HG02798 (cell line): ENCODE results near the gene IGF2BP1.
"Not testable (repeated sequence)": the region's sequence is repeated elsewhere in the genome, so short reads cannot be mapped to it uniquely, and the experiment has no call there.

Experiments used
- ATAC-seq: cut with Tn5 transposase; IDR thresholded peaks from one replicate; pipeline ENCODE4 v1.9.1; 2021; ENCODE audit warnings: mild to moderate bottlenecking; ENCODE audit not compliant: unreplicated experiment, poor library complexity

IGF2BP1 gene

GRCh38 chr17:49016775-49017463 is 19.7 kb downstream of the IGF2BP1 start:
- no peak for ATAC-seq

DNA sequence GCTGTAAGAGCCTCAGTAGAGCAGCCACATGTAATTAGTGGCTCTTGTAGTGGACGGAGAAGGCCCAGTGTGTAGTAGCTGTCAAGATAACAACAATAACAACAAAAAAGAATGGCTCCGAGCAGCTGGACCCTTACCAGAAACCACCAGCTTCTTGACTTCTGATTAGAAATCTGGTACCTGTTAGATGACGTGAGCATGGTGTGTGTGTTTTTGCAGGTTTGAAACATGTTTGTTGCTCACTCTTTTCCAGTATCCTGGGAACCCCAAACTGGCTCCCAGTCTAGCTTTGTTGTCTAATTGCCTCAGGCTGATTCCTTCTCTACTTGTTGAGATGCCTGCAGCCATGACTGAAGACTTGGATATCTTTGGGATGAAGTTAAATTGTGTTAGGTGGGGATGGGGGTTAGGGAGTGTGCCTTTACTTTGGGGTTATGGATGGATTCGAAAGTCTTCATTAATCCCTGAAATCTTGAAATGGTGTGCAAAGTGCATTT is 21.0 kb downstream of the IGF2BP1 start:
- no peak for ATAC-seq

- ATAC-seq: no peak
Observed at GRCh38 chr17:49018748-49019147, 21.6 kb downstream of the IGF2BP1 start.

- ATAC-seq: no peak
Observed at GRCh38 chr17:49020609-49021008, 23.4 kb downstream of the IGF2BP1 start.

DNA sequence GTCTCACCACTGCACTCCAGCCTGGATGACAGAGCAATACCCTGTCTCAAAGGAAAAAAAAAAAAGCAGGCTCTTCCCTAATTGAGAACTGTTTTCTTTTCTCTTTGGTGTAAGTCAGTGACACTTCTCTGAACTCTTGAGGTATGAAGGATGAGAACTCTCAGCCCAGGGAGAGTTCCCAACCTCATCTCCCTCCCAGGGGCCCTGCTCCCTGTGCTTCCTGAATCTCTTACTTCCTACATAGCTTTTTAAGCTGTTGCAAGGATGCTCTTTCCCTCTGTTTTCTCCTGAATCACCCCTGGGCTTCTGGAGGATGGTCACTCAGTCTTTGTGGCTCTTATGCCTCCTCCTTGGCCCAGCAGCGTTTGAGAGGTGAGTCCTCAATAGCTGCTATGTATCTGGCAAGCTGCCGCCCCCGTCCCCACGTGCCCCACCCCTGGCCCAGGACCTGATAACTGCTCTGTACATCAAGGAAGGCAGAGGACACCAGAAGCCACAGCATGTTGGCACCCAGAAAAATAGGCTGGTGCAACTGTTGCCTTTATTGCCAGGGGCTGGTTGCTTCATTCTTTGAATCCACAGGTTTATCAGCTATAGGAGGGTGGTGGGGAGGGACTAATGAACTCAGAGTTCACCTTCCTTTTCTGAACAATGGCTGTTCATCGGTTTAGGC is 24.0 kb downstream of the IGF2BP1 start:
- no peak for ATAC-seq

DNA sequence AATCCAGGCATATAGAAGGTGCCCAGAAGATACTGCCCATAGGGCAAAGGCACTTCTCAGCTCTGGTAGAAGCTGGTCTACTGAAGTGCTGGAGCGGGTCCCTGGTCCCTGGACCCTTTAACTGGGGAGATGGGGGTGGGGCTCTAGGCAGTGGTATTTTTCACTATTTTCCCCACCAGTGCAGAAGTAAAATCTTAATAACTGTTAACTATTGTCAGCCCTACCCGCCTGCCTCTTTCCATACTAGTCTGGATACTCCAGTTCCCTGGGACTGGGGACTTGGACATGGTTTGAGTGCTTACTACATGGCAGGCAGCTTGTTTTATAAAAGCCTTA is 24.6 kb downstream of the IGF2BP1 start:
- no peak for ATAC-seq

GRCh38 chr17:49022391-49022941 is 25.3 kb downstream of the IGF2BP1 start:
- ATAC-seq: no peak

DNA sequence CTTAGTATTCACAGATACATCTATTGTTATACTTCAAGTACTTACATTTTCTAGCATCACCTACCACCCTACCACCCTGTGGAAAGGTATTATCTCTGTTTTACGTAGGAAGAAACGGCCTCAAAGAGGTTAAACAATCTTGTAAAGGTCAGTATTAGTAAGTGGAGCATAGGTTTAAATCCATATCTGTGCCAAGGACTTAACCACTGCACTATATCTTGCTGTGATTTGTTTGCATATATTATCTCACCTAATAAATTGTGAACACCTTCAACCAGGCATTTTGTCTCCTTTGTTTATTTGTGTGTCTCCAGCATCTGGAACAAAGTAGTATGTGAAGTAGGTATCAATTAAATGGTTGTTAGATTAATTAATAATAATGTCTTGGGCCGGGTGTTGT is 27.3 kb downstream of the IGF2BP1 start:
- ATAC-seq: no peak

DNA sequence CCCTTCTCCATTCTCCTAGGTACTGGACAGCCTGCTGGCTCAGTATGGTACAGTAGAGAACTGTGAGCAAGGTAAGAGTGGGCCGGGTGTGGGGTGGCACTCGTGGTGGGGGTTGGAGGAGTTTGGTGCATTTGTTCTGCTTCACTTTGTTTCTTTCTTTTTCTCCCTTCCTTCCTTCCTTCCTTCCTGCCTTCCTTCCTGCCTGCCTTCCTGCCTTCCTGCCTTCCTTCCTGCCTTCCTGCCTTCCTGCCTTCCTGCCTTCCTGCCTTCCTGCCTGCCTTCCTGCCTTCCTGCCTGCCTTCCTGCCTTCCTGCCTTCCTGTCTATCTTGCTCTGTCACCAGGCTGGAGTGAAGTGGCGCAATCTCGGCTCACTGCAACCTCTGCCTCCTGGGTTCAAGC is 29.3 kb downstream of the IGF2BP1 start:
- ATAC-seq: not testable (repeated sequence)

GRCh38 chr17:49028271-49028670 is 31.1 kb downstream of the IGF2BP1 start:
- ATAC-seq: no peak

GRCh38 chr17:49029801-49030200 is 32.6 kb downstream of the IGF2BP1 start:
- no peak for ATAC-seq

GRCh38 chr17:49031965-49032928 is 35.1 kb downstream of the IGF2BP1 start:
- peak; percentile 53 for ATAC-seq

- ATAC-seq: no peak
Observed at GRCh38 chr17:49035470-49036269, 38.5 kb downstream of the IGF2BP1 start.

GRCh38 chr17:49036270-49036626 is 39.1 kb downstream of the IGF2BP1 start:
- no peak for ATAC-seq

DNA sequence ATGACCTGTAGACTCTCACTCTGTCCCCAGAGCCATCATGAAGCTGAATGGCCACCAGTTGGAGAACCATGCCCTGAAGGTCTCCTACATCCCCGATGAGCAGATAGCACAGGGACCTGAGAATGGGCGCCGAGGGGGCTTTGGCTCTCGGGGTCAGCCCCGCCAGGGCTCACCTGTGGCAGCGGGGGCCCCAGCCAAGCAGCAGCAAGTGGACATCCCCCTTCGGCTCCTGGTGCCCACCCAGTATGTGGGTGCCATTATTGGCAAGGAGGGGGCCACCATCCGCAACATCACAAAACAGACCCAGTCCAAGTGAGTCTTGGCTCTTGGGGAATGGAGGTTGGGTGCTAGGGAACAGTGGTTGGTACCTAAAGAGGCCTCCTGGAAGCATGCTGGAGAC is 41.0 kb downstream of the IGF2BP1 start:
- ATAC-seq: no peak

DNA sequence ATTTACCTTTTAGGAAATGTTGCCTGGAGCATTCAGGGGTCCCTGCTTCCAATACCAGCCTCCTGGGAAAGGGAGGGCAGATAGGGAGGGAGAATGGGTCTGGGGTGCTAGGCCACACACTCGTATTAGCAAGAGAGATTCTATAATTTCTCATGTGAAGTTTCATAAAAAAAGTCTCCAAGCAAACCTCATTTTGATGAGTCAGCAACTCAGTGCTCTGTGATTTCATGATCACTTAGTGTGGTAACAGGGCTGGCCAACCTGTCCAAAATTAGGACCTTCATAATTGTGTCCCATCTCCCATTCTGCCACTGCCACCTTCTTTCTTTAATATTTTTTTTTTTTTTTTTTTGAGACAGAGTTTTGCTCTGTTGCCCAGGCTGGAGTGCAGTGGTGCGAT is 41.4 kb downstream of the IGF2BP1 start:
- no peak for ATAC-seq

DNA sequence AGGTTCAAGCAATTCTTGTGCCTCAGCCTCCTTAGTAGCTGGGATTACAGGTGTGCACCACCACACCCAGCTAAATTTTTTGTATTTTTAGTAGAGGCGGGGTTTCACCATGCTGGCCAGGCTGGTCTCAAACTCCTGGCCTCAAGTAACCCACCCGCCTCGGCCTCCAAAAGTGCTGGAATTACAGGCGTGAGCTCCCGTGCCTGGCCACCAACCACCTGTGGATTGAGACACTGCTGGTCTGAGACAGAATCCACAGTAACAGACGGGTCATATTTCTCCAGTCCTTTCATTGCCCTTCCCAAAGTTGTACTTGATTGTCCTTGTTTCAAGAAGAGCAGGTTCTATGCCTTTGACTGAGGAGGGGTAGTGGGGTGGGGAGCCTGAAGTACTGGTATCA is 42.3 kb downstream of the IGF2BP1 start:
- not testable (repeated sequence) for ATAC-seq

DNA sequence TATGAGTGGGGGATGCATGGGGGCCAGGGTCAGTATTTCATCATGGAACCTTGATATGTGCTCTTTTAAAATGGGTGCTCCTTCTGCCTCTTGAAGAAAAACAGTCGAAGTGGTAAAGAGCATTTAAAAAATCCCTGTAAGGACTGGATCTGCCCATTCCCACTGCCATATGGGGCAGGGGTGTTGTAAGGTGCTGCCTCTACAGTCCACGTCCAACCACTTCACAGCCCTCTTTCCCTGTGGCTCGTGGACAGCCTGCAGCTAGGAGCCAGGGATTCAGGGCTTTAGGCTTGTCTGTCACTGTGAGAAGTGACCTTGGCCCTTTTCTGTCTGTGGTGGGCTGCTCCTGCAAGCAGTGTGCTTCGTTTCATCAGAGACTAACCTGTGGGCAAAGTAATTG is 44.3 kb downstream of the IGF2BP1 start:
- no peak for ATAC-seq

- no peak for ATAC-seq
Observed at GRCh38 chr17:49045376-49045775, 48.2 kb downstream of the IGF2BP1 start.

- no peak for ATAC-seq
Observed at GRCh38 chr17:49046912-49047311, 49.7 kb downstream of the IGF2BP1 start.
